H9 (cell line): ENCODE results near the gene NEK7. TPM values are rescaled to one million over a fixed set of nuclear protein-coding genes. Genes with fewer than 3 reads are reported as not detected.

Experiments used
- DNase-seq: peaks from one replicate; pipeline ENCODE4 v3.0.0-alpha.2; 2017
- H2AFZ ChIP-seq: one replicate; pipeline ENCODE4 v1.6.1; 2013; ENCODE audit warnings: mild to moderate bottlenecking, low read length, control low read depth, moderate library complexity
- H2AK5ac ChIP-seq: 2 replicates; pipeline ENCODE4 v1.6.1; 2013; ENCODE audit warnings: low read length, control low read depth, mixed read lengths; ENCODE audit not compliant: insufficient read length
- H2BK120ac ChIP-seq: one replicate; pipeline ENCODE4 v1.6.1; 2013; ENCODE audit warnings: low read depth, mild to moderate bottlenecking, low read length, control low read depth, inconsistent platforms; ENCODE audit not compliant: poor library complexity, severe bottlenecking
- H2BK12ac ChIP-seq: 2 replicates; pipeline ENCODE4 v1.6.1; 2013; ENCODE audit warnings: low read length, control low read depth, mixed read lengths, low read depth; ENCODE audit not compliant: insufficient read length
- H2BK15ac ChIP-seq: 2 replicates; pipeline ENCODE4 v1.6.1; 2013; ENCODE audit warnings: low read depth, low read length, control low read depth
- H2BK20ac ChIP-seq: one replicate; pipeline ENCODE4 v1.6.1; 2013; ENCODE audit warnings: low read depth, mild to moderate bottlenecking, low read length, control low read depth, inconsistent platforms; ENCODE audit not compliant: poor library complexity, severe bottlenecking
- H2BK5ac ChIP-seq: 2 replicates; pipeline ENCODE4 v1.6.1; 2013; ENCODE audit warnings: low read length, control low read depth, mixed read lengths; ENCODE audit not compliant: insufficient read length
- H3K14ac ChIP-seq: 2 replicates; pipeline ENCODE4 v1.6.1; 2013; ENCODE audit warnings: low read length, control low read depth; ENCODE audit not compliant: insufficient read depth
- H3K18ac ChIP-seq: 2 replicates; pipeline ENCODE4 v1.6.1; 2013; ENCODE audit warnings: low read depth, mild to moderate bottlenecking, mixed read lengths, low read length, control low read depth; ENCODE audit not compliant: insufficient read length
- H3K23ac ChIP-seq: 2 replicates; pipeline ENCODE4 v1.6.1; 2013; ENCODE audit warnings: low read length, control low read depth, mixed read lengths, low read depth; ENCODE audit not compliant: insufficient read length
- H3K23me2 ChIP-seq: 2 replicates; pipeline ENCODE4 v1.6.1; 2013; ENCODE audit warnings: low read depth, mild to moderate bottlenecking, mixed read lengths, low read length, control low read depth; ENCODE audit not compliant: insufficient read length, poor library complexity, severe bottlenecking
- H3K27ac ChIP-seq: 2 replicates; pipeline ENCODE4 v1.5.1; 2013; ENCODE audit warnings: low read length, control low read depth, mixed read lengths, low read depth; ENCODE audit not compliant: insufficient read length
- H3K27me3 ChIP-seq: 2 replicates; pipeline ENCODE4 v1.6.1; 2013; ENCODE audit warnings: low read length, control low read depth, inconsistent platforms; ENCODE audit not compliant: insufficient read depth
- H3K4ac ChIP-seq: 2 replicates; pipeline ENCODE4 v1.6.1; 2013; ENCODE audit warnings: low read depth, mild to moderate bottlenecking, control low read depth, inconsistent platforms, low read length, moderate library complexity
- H3K4me1 ChIP-seq: 2 replicates; pipeline ENCODE4 v1.6.1; 2013; ENCODE audit warnings: low read length, control low read depth, inconsistent platforms; ENCODE audit not compliant: insufficient read depth
- H3K4me2 ChIP-seq: 2 replicates; pipeline ENCODE4 v1.6.1; 2013; ENCODE audit warnings: low read length, control low read depth, mixed read lengths; ENCODE audit not compliant: insufficient read length, insufficient read depth
- H3K56ac ChIP-seq: 2 replicates; pipeline ENCODE4 v1.6.1; 2013; ENCODE audit warnings: low read depth, mild to moderate bottlenecking, mixed read lengths, low read length, control low read depth; ENCODE audit not compliant: insufficient read length
- H3K79me1 ChIP-seq: 2 replicates; pipeline ENCODE4 v1.6.1; 2013; ENCODE audit warnings: low read depth, mild to moderate bottlenecking, moderate library complexity, low read length, control low read depth, inconsistent platforms; ENCODE audit not compliant: insufficient read depth, poor library complexity, severe bottlenecking
- H3K79me2 ChIP-seq: 2 replicates; pipeline ENCODE4 v1.6.1; 2013; ENCODE audit warnings: low read length, control low read depth, inconsistent platforms; ENCODE audit not compliant: insufficient read depth
- H3K9ac ChIP-seq: 2 replicates; pipeline ENCODE4 v1.6.1; 2013; ENCODE audit warnings: low read length, control low read depth, mixed read lengths; ENCODE audit not compliant: insufficient read length; ENCODE audit errors: extremely low read depth
- H3K9me3 ChIP-seq: one replicate; pipeline ENCODE4 v1.6.1; 2013; ENCODE audit warnings: low read depth, low read length, inconsistent platforms; ENCODE audit not compliant: control insufficient read depth
- H3T11ph ChIP-seq: one replicate; pipeline ENCODE4 v1.6.1; 2013; ENCODE audit warnings: mild to moderate bottlenecking, low read length, control low read depth, inconsistent platforms
- H4K20me1 ChIP-seq: one replicate; pipeline ENCODE4 v1.6.1; 2013; ENCODE audit not compliant: control insufficient read depth, insufficient read length, insufficient read depth
- H4K5ac ChIP-seq: 2 replicates; pipeline ENCODE4 v1.6.1; 2013; ENCODE audit warnings: low read depth, mild to moderate bottlenecking, mixed read lengths, low read length, control low read depth; ENCODE audit not compliant: insufficient read length
- H4K8ac ChIP-seq: replicated peaks from 2 replicates; pipeline ENCODE4 v1.6.1; 2013; ENCODE audit warnings: low read length, control low read depth, mixed read lengths, low read depth; ENCODE audit not compliant: insufficient read length
- H4K91ac ChIP-seq: 2 replicates; pipeline ENCODE4 v1.6.1; 2013; ENCODE audit warnings: low read depth, mild to moderate bottlenecking, moderate library complexity, mixed read lengths, low read length, control low read depth; ENCODE audit not compliant: insufficient read length
- H3K27ac Mint-ChIP-seq, 3 experiments: 2 replicates in 2 of 3; 3 replicates in 1 of 3; pipeline ENCODE4 v1.8.0; 2020 to 2021; ENCODE audit warnings: mixed read lengths in 3 of 3, mild to moderate bottlenecking in 1 of 3, moderate library complexity in 1 of 3
- H3K27me3 Mint-ChIP-seq: 2 replicates; pipeline ENCODE4 v1.8.0; 2021; ENCODE audit warnings: low read depth, mild to moderate bottlenecking, moderate library complexity, mixed read lengths
- H3K36me3 Mint-ChIP-seq, 3 experiments: 2 replicates in 2 of 3; 3 replicates in 1 of 3; pipeline ENCODE4 v1.8.0; 2020 to 2021; ENCODE audit warnings: low read depth in 3 of 3, mixed read lengths in 3 of 3; ENCODE audit not compliant: insufficient read depth in 1 of 3
- H3K4me1 Mint-ChIP-seq, 2 experiments: 2 replicates each; pipeline ENCODE4 v1.8.0; 2020; ENCODE audit warnings: mixed read lengths in 2 of 2
- H3K4me3 Mint-ChIP-seq, 2 experiments: 2 replicates in 1 of 2; 3 replicates in 1 of 2; pipeline ENCODE4 v1.8.0; 2020 to 2021; ENCODE audit warnings: mild to moderate bottlenecking in 2 of 2, mixed read lengths in 2 of 2, moderate library complexity in 1 of 2
- H3K9me3 Mint-ChIP-seq, 2 experiments: 2 replicates in 1 of 2; 3 replicates in 1 of 2; pipeline ENCODE4 v1.8.0; 2020; ENCODE audit warnings: mild to moderate bottlenecking in 2 of 2, mixed read lengths in 2 of 2, moderate library complexity in 1 of 2
- CTCF ChIP-seq: fragments of 200-600 bp; sonication (generic); conservative IDR thresholded peaks from 3 replicates; pipeline ENCODE4 v1.8.0; 2021; ENCODE audit warnings: antibody characterized with exemption, mild to moderate bottlenecking
- WGBS: extraction: QIAGEN DNeasy Blood & Tissue Kit; methylation state at CpG from one replicate; pipeline ENCODE4 v1.1.7; 2013; ENCODE audit warnings: missing lambda C conversion rate, low lambda C conversion rate, mixed read lengths; ENCODE audit not compliant: insufficient read length; ENCODE audit errors: extremely low coverage; 5-methylcytosine and 5-hydroxymethylcytosine counted together
- total RNA-seq: library from RNA; stranded (reverse); gene quantifications from 2 replicates; pipeline ENCODE4 v1.2.1, GENCODE V29; 2021

The NEK7 gene
- total RNA-seq, 1 experiment from 2014 or later: 9.6 TPM

- no peaks in the 10 kb centered on the region for H3K9me3 Mint-ChIP-seq
- Histone ChIP-seq H3K27ac (no peak overlapping the region), H2BK12ac (no peak overlapping the region), H3K9ac (no peak overlapping the region), H2BK5ac (no peak overlapping the region), H2BK15ac (no peak overlapping the region), H3K23me2 (no peaks in the 10 kb centered on the region), H2BK20ac (no peak overlapping the region), H3K9me3 (no peaks in the 10 kb centered on the region), H3K27me3 (no peaks in the 10 kb centered on the region), H3K4me2 (no peak overlapping the region), H2BK120ac (no peak overlapping the region), H3K14ac (no peak overlapping the region), H3K18ac (no peak overlapping the region), H3K23ac (no peak overlapping the region), H3K79me1 (no peaks in the 10 kb centered on the region), H4K8ac (no peak overlapping the region), H4K20me1 (no peaks in the 10 kb centered on the region), H3K4ac (no peak overlapping the region), H3K79me2 (no peaks in the 10 kb centered on the region), H3K4me1 (no peaks in the 10 kb centered on the region), H2AK5ac (no peak overlapping the region), H3T11ph (no peak overlapping the region), H4K5ac (no peak overlapping the region), H2AFZ (no peak overlapping the region), H4K91ac (no peak overlapping the region), H3K56ac (no peak overlapping the region)
- WGBS: no CpG with 5 or more reads among the region's 2 CpGs
- H3K27me3 Mint-ChIP-seq: no peaks in the 10 kb centered on the region
- no peak overlapping the region for H3K27ac Mint-ChIP-seq
- no peak for DNase-seq
- H3K4me3 Mint-ChIP-seq: no peak overlapping the region
- no peak for TF ChIP-seq CTCF
- H3K4me1 Mint-ChIP-seq: peaks cover 16 to 21% of the 10 kb centered on the region in 2 experiments
- peaks cover 0 to 2% (median 0%) of the 10 kb centered on the region in 3 experiments; a peak in 1 of 7 replicates for H3K36me3 Mint-ChIP-seq
Observed at GRCh38 chr1:198238121-198238520, 81.3 kb downstream of the NEK7 start.
